HG02840 (cell line): ENCODE data around the gene TIAM1.

Source experiments
- ATAC-seq: cut with Tn5 transposase; IDR thresholded peaks from one replicate; pipeline ENCODE4 v1.9.1; 2021; ENCODE audit warnings: mild to moderate bottlenecking, moderate library complexity, moderate number of reproducible peaks; ENCODE audit not compliant: unreplicated experiment, low FRiP score

TIAM1 gene

GRCh38 chr21:31218830-31219608, 125.0 kb downstream of the TIAM1 start:
- no peak for ATAC-seq

- ATAC-seq, result no peak
Measured at GRCh38 chr21:31216206-31216605, 127.9 kb downstream of the TIAM1 start.

GRCh38 chr21:31213787-31214186, 130.3 kb downstream of the TIAM1 start:
- no peak for ATAC-seq

- ATAC-seq, result no peak
Measured at GRCh38 chr21:31211836-31212235, 132.2 kb downstream of the TIAM1 start.

- ATAC-seq, result no peak
Measured at GRCh38 chr21:31205412-31205811, 138.6 kb downstream of the TIAM1 start.

GRCh38 chr21:31204801-31205200, 139.3 kb downstream of the TIAM1 start:
- no peak for ATAC-seq

GRCh38 chr21:31203431-31204054, 140.5 kb downstream of the TIAM1 start:
- ATAC-seq, result no peak

GRCh38 chr21:31201548-31201947, 142.5 kb downstream of the TIAM1 start:
- no peak for ATAC-seq

GRCh38 chr21:31201144-31201543, 142.9 kb downstream of the TIAM1 start:
- no peak for ATAC-seq

GRCh38 chr21:31198575-31198974, 145.5 kb downstream of the TIAM1 start:
- no peak for ATAC-seq

GRCh38 chr21:31196724-31197123, 147.3 kb downstream of the TIAM1 start:
- ATAC-seq, result no peak

GRCh38 chr21:31195334-31196015, 148.6 kb downstream of the TIAM1 start:
- ATAC-seq, result no peak

- no peak for ATAC-seq
Measured at GRCh38 chr21:31194510-31195293, 149.4 kb downstream of the TIAM1 start.

GRCh38 chr21:31193761-31194160, 150.3 kb downstream of the TIAM1 start:
- no peak for ATAC-seq

- ATAC-seq, result no peak
Measured at GRCh38 chr21:31191553-31191952, 152.5 kb downstream of the TIAM1 start.

- ATAC-seq, result no peak
Measured at GRCh38 chr21:31190516-31190915, 153.5 kb downstream of the TIAM1 start.

GRCh38 chr21:31187499-31187898, 156.6 kb downstream of the TIAM1 start:
- no peak for ATAC-seq

GRCh38 chr21:31186916-31187315, 157.1 kb downstream of the TIAM1 start:
- ATAC-seq, result no peak

GRCh38 chr21:31185663-31186062, 158.4 kb downstream of the TIAM1 start:
- ATAC-seq, result no peak

GRCh38 chr21:31184876-31185275, 159.2 kb downstream of the TIAM1 start:
- ATAC-seq, result no peak

GRCh38 chr21:31184459-31184858, 159.6 kb downstream of the TIAM1 start:
- ATAC-seq, result no peak
